K562 (cell line): ENCODE data around the gene CEP95. TPM values are rescaled to one million over a fixed set of nuclear protein-coding genes. Genes with fewer than 3 reads are reported as not detected.
A peak's percentile ranks its signal among the peaks of the same experiment; 100 is the strongest.

Experiments used
- ATF1 ChIP-seq, 2 experiments: fragments of 450-650 bp in 1 of 2; IDR thresholded peaks; 2 replicates each; pipeline ENCODE4 v1.6.1; 2016; ENCODE audit warnings: missing compliant biosample characterization in 1 of 2, missing genetic modification characterization in 1 of 2
- HMG20A ChIP-seq: fragments of 450-650 bp; formaldehyde crosslinking; conservative IDR thresholded peaks from 2 replicates; pipeline ENCODE4 v1.4.0; 2020; ENCODE audit warnings: mild to moderate bottlenecking, mixed read lengths
- NFATC3 ChIP-seq: fragments of 450-650 bp; IDR thresholded peaks from 2 replicates; pipeline ENCODE4 v1.6.1; 2017; ENCODE audit warnings: mild to moderate bottlenecking
- PHTF2 ChIP-seq: fragments of 250-450 bp; sonication (Bioruptor Pico); IDR thresholded peaks from 2 replicates; pipeline ENCODE4 v1.5.0; 2021; ENCODE audit warnings: mild to moderate bottlenecking
- POLR2A ChIP-seq: fragments of 450-650 bp; conservative IDR thresholded peaks from 2 replicates; pipeline ENCODE4 v1.6.1; 2016
- ZNF174 ChIP-seq: fragments of 250-450 bp; sonication (Bioruptor Pico); IDR thresholded peaks from 2 replicates; pipeline ENCODE4 v1.4.0; 2020; ENCODE audit warnings: mild to moderate bottlenecking
- ZNF239 ChIP-seq: fragments of 250-450 bp; sonication (Bioruptor Pico); IDR thresholded peaks from 2 replicates; pipeline ENCODE4 v1.4.0; 2020; ENCODE audit warnings: mild to moderate bottlenecking
- polyA plus RNA-seq, 8 experiments: library from polyadenylated mRNA; depleted of rRNA in 4 of 8; stranded (reverse) in 5 of 8; unstranded in 3 of 8; fragments of >200 nt; fragmentation: Nextera tagmentation in 2 of 8; fragmentation: Illumina TruSeq in 1 of 8; extraction: Ambion mirVana in 2 of 8; extraction: Trizol in 1 of 8; gene quantifications; 2 replicates each; pipeline versions ENCODE4 v1.2.1 to v1.2.3, GENCODE V29; 2011 to 2014; ENCODE audit warnings: inconsistent platforms in 1 of 8, missing spikeins in 1 of 8
- total RNA-seq, 7 experiments: library from RNA; depleted of rRNA in 6 of 7; stranded (reverse); fragments of >200 nt in 6 of 7; fragmentation: Illumina TruSeq in 2 of 7; extraction: Trizol in 2 of 7; gene quantifications; 2 replicates each; pipeline versions ENCODE4 v1.2.1 to v1.2.3, GENCODE V29; 2011 to 2021; ENCODE audit warnings: low replicate concordance in 1 of 7
- TF ChIP-seq, protein P1 (sequence below): fragments of 450-650 bp; IDR thresholded peaks from 2 replicates; pipeline ENCODE4 v1.6.1; 2017; ENCODE audit warnings: antibody characterized with exemption, mild to moderate bottlenecking
- TF ChIP-seq, protein P2 (sequence below): fragments of 250-450 bp; sonication (Bioruptor Pico); IDR thresholded peaks from 2 replicates; pipeline ENCODE4 v1.4.0; 2020; ENCODE audit warnings: borderline replicate concordance
- TF ChIP-seq, protein P3 (sequence below): fragments of 450-650 bp; conservative IDR thresholded peaks from 2 replicates; pipeline ENCODE4 v1.6.1; 2016; ENCODE audit warnings: missing genetic modification characterization, low read depth, mild to moderate bottlenecking, control low read depth, missing compliant biosample characterization
- TF ChIP-seq, protein P4 (sequence below): fragments of 250-450 bp; sonication (Bioruptor Pico); IDR thresholded peaks from 2 replicates; pipeline ENCODE4 v1.8.0; 2022; ENCODE audit warnings: moderate library complexity, mild to moderate bottlenecking, inconsistent platforms
- TF ChIP-seq, protein P5 (sequence below): sonication (generic); formaldehyde crosslinking; IDR thresholded peaks from 2 replicates; pipeline ENCODE4 v1.8.0; 2022; ENCODE audit warnings: mild to moderate bottlenecking, missing genetic modification reagents

The CEP95 gene
- total and polyA plus RNA-seq, 9 of the 15 experiments (the other 6 are each of a cell fraction or from before 2014, with no cell fraction given): 26.7 to 80.7 (median 56.9) TPM

GRCh38 chr17:64496786-64497564 is 9.8 kb upstream of the CEP95 start, which contains the start of gene POLG2 (continued):
- TF ChIP-seq, protein P1, sequence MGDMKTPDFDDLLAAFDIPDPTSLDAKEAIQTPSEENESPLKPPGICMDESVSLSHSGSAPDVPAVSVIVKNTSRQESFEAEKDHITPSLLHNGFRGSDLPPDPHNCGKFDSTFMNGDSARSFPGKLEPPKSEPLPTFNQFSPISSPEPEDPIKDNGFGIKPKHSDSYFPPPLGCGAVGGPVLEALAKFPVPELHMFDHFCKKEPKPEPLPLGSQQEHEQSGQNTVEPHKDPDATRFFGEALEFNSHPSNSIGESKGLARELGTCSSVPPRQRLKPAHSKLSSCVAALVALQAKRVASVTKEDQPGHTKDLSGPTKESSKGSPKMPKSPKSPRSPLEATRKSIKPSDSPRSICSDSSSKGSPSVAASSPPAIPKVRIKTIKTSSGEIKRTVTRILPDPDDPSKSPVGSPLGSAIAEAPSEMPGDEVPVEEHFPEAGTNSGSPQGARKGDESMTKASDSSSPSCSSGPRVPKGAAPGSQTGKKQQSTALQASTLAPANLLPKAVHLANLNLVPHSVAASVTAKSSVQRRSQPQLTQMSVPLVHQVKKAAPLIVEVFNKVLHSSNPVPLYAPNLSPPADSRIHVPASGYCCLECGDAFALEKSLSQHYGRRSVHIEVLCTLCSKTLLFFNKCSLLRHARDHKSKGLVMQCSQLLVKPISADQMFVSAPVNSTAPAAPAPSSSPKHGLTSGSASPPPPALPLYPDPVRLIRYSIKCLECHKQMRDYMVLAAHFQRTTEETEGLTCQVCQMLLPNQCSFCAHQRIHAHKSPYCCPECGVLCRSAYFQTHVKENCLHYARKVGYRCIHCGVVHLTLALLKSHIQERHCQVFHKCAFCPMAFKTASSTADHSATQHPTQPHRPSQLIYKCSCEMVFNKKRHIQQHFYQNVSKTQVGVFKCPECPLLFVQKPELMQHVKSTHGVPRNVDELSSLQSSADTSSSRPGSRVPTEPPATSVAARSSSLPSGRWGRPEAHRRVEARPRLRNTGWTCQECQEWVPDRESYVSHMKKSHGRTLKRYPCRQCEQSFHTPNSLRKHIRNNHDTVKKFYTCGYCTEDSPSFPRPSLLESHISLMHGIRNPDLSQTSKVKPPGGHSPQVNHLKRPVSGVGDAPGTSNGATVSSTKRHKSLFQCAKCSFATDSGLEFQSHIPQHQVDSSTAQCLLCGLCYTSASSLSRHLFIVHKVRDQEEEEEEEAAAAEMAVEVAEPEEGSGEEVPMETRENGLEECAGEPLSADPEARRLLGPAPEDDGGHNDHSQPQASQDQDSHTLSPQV: peak; percentile 41
- TF ChIP-seq, protein P2, sequence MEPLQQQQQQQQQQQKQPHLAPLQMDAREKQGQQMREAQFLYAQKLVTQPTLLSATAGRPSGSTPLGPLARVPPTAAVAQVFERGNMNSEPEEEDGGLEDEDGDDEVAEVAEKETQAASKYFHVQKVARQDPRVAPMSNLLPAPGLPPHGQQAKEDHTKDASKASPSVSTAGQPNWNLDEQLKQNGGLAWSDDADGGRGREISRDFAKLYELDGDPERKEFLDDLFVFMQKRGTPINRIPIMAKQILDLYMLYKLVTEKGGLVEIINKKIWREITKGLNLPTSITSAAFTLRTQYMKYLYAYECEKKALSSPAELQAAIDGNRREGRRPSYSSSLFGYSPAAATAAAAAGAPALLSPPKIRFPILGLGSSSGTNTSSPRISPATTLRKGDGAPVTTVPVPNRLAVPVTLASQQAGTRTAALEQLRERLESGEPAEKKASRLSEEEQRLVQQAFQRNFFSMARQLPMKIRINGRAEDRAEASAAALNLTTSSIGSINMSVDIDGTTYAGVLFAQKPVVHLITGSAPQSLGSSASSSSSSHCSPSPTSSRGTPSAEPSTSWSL (CRISPR knock-in tag): 0 out of 2 replicates have a peak, but pooled peaks have one; percentile 46
- no peak for TF ChIP-seq ATF1 (CRISPR knock-in tag; IDR thresholded peaks at IDR 0.05)
- peak; percentile 83 for TF ChIP-seq ATF1 (tag; IDR thresholded peaks at IDR 0.05)
- peak; percentile 41; the same call in 1 of the 2 replicates for TF ChIP-seq ZNF239 (CRISPR knock-in tag)
- TF ChIP-seq PHTF2 (CRISPR knock-in tag): peak; percentile 76; the same call in 1 of the 2 replicates
- 0 out of 2 replicates have a peak, but pooled peaks have one; percentile 26 for TF ChIP-seq ZNF174 (CRISPR knock-in tag)
- peak; percentile 94 for TF ChIP-seq POLR2A
- TF ChIP-seq, protein P3, sequence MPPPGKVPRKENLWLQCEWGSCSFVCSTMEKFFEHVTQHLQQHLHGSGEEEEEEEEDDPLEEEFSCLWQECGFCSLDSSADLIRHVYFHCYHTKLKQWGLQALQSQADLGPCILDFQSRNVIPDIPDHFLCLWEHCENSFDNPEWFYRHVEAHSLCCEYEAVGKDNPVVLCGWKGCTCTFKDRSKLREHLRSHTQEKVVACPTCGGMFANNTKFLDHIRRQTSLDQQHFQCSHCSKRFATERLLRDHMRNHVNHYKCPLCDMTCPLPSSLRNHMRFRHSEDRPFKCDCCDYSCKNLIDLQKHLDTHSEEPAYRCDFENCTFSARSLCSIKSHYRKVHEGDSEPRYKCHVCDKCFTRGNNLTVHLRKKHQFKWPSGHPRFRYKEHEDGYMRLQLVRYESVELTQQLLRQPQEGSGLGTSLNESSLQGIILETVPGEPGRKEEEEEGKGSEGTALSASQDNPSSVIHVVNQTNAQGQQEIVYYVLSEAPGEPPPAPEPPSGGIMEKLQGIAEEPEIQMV (tag): 0 out of 2 replicates have a peak, but pooled peaks have one; percentile 50
- TF ChIP-seq, protein P4, sequence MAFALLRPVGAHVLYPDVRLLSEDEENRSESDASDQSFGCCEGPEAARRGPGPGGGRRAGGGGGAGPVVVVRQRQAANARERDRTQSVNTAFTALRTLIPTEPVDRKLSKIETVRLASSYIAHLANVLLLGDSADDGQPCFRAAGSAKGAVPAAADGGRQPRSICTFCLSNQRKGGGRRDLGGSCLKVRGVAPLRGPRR (CRISPR knock-in tag): 0 out of 2 replicates have a peak, but pooled peaks have one; percentile 11
- TF ChIP-seq NFATC3: peak; percentile 96
- TF ChIP-seq, protein P5, sequence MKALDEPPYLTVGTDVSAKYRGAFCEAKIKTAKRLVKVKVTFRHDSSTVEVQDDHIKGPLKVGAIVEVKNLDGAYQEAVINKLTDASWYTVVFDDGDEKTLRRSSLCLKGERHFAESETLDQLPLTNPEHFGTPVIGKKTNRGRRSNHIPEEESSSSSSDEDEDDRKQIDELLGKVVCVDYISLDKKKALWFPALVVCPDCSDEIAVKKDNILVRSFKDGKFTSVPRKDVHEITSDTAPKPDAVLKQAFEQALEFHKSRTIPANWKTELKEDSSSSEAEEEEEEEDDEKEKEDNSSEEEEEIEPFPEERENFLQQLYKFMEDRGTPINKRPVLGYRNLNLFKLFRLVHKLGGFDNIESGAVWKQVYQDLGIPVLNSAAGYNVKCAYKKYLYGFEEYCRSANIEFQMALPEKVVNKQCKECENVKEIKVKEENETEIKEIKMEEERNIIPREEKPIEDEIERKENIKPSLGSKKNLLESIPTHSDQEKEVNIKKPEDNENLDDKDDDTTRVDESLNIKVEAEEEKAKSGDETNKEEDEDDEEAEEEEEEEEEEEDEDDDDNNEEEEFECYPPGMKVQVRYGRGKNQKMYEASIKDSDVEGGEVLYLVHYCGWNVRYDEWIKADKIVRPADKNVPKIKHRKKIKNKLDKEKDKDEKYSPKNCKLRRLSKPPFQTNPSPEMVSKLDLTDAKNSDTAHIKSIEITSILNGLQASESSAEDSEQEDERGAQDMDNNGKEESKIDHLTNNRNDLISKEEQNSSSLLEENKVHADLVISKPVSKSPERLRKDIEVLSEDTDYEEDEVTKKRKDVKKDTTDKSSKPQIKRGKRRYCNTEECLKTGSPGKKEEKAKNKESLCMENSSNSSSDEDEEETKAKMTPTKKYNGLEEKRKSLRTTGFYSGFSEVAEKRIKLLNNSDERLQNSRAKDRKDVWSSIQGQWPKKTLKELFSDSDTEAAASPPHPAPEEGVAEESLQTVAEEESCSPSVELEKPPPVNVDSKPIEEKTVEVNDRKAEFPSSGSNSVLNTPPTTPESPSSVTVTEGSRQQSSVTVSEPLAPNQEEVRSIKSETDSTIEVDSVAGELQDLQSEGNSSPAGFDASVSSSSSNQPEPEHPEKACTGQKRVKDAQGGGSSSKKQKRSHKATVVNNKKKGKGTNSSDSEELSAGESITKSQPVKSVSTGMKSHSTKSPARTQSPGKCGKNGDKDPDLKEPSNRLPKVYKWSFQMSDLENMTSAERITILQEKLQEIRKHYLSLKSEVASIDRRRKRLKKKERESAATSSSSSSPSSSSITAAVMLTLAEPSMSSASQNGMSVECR (CRISPR knock-in tag): peak; percentile 85
- TF ChIP-seq HMG20A (CRISPR knock-in tag): no peak
